HCT116 (cell line): ENCODE results near the gene SNX25. TPM values are rescaled to one million over a fixed set of nuclear protein-coding genes. Genes with fewer than 3 reads are reported as not detected.

ENCODE experiments used
- ATAC-seq: fragments of 200-7000 bp; cut with Tn5 transposase; 2 replicates; pipeline ENCODE4 v1.9.1; 2020; ENCODE audit warnings: mild to moderate bottlenecking, moderate library complexity
- BruUV-seq: library from RNA; stranded (reverse); fragments of 400-500 nt; replicated peaks from 2 replicates; lab custom pipeline; 2021; lab: Mats Ljungman, UMichigan
- CTCF ChIA-PET: fragments of 300-600 bp; sonication (Branson Sonifier 250); formaldehyde crosslinking; loops from one replicate; lab custom pipeline; 2021; ENCODE audit warnings: antibody characterized with exemption; lab: Charles Lee
- POLR2A ChIA-PET: fragments of 300-600, 350-600 bp; sonication (Branson Sonifier 250); formaldehyde crosslinking; loops from one replicate; lab custom pipeline; 2021; ENCODE audit warnings: antibody characterized with exemption; lab: Charles Lee
- RAD21 ChIA-PET, 2 experiments: fragments of 300-600 bp; sonication (Branson Sonifier 250); formaldehyde crosslinking; loops; one replicate each; lab custom pipeline; 2023; ENCODE audit warnings: low total read pairs in 2 of 2; ENCODE audit not compliant: uncharacterized antibody in 2 of 2, unreplicated experiment in 2 of 2, low non-redundant PET in 1 of 2; lab: Charles Lee
- DNase-seq: peaks from one replicate; pipeline ENCODE4 v3.0.0-alpha.2; 2010; ENCODE audit warnings: low read depth, low spot score
- H2AFZ ChIP-seq: fragments of 200-600 bp; shearing (Covaris generic), sonication (generic); 2 replicates; pipeline ENCODE4 v1.6.1; 2017; ENCODE audit warnings: low read depth, mixed run types, mixed read lengths, antibody characterized with exemption, low read length; ENCODE audit not compliant: poor library complexity, severe bottlenecking
- H3K27ac ChIP-seq: 2 replicates; pipeline ENCODE4 v1.5.1; 2012; ENCODE audit warnings: low read depth, low read length
- H3K27me3 ChIP-seq: fragments of 200-600 bp; sonication (generic); 2 replicates; pipeline ENCODE4 v1.6.1; 2016; ENCODE audit warnings: mixed run types, low read length, mixed read lengths; ENCODE audit not compliant: insufficient read depth
- H3K36me3 ChIP-seq, 2 experiments: fragments of 200-500 bp in 1 of 2; fragments of 200-600 bp in 1 of 2; sonication (Bioruptor generic) in 1 of 2; sonication (generic) in 1 of 2; 2 replicates each; pipeline versions ENCODE4 v1.5.1 to v1.6.1; 2014 to 2016; ENCODE audit warnings: low read length in 2 of 2, inconsistent platforms in 1 of 2, mixed read lengths in 1 of 2, mixed run types in 1 of 2; ENCODE audit not compliant: insufficient read depth in 2 of 2, control insufficient read depth in 1 of 2
- H3K4me1 ChIP-seq, 2 experiments: fragments of 200-600 bp in 1 of 2; sonication (generic) in 1 of 2; 2 replicates each; pipeline versions ENCODE4 v1.5.1 to v1.6.1; 2012 to 2017; ENCODE audit warnings: low read length in 2 of 2, inconsistent platforms in 1 of 2, mild to moderate bottlenecking in 1 of 2, mixed read lengths in 1 of 2, mixed run types in 1 of 2, moderate library complexity in 1 of 2; ENCODE audit not compliant: insufficient read depth in 2 of 2, control insufficient read depth in 1 of 2
- H3K4me2 ChIP-seq: fragments of 200-600 bp; sonication (generic); 2 replicates; pipeline ENCODE4 v1.6.1; 2017; ENCODE audit warnings: mixed run types, low read length, mixed read lengths
- H3K4me3 ChIP-seq, 2 experiments: fragments of 200-600 bp in 1 of 2; sonication (generic) in 1 of 2; replicated peaks in 1 of 2; 2 replicates each; pipeline ENCODE4 v1.5.1; 2011 to 2016; ENCODE audit warnings: low read length in 2 of 2, control low read depth in 1 of 2, low read depth in 1 of 2, mild to moderate bottlenecking in 1 of 2, mixed read lengths in 1 of 2, mixed run types in 1 of 2
- H3K79me2 ChIP-seq: fragments of 200-600 bp; sonication (generic); 2 replicates; pipeline ENCODE4 v1.6.1; 2017; ENCODE audit warnings: mild to moderate bottlenecking, mixed run types, low read length, moderate library complexity, mixed read lengths; ENCODE audit not compliant: insufficient read depth
- H3K9ac ChIP-seq: fragments of 200-600 bp; sonication (generic); 2 replicates; pipeline ENCODE4 v1.6.1; 2016; ENCODE audit warnings: low read length, mixed read lengths
- H3K9me2 ChIP-seq: fragments of 200-600 bp; sonication (generic), shearing (Covaris generic); 2 replicates; pipeline ENCODE4 v1.6.1; 2017; ENCODE audit warnings: mixed run types, mild to moderate bottlenecking, moderate library complexity; ENCODE audit not compliant: insufficient read depth
- H3K9me3 ChIP-seq, 2 experiments: fragments of 200-500 bp in 1 of 2; fragments of 200-600 bp in 1 of 2; sonication (Bioruptor generic) in 1 of 2; sonication (generic) in 1 of 2; 2 replicates each; pipeline ENCODE4 v1.6.1; 2014 to 2017; ENCODE audit warnings: low read length in 2 of 2, mixed read lengths in 2 of 2, inconsistent platforms in 1 of 2, low read depth in 1 of 2, mild to moderate bottlenecking in 1 of 2, mixed run types in 1 of 2, moderate library complexity in 1 of 2; ENCODE audit not compliant: control insufficient read depth in 1 of 2, insufficient read depth in 1 of 2
- H4K20me1 ChIP-seq: fragments of 200-600 bp; sonication (generic), shearing (Covaris generic); 2 replicates; pipeline ENCODE4 v1.6.1; 2017; ENCODE audit warnings: mixed run types, mild to moderate bottlenecking, moderate library complexity; ENCODE audit not compliant: insufficient read depth
- CBX3 ChIP-seq: IDR thresholded peaks from 2 replicates; pipeline ENCODE4 v1.6.1; 2012; ENCODE audit warnings: low read depth
- CEBPB ChIP-seq: IDR thresholded peaks from 2 replicates; pipeline ENCODE4 v1.6.1; 2012; ENCODE audit warnings: low read depth
- EGR1 ChIP-seq: IDR thresholded peaks from 2 replicates; pipeline ENCODE4 v1.6.1; 2012; ENCODE audit warnings: low read depth
- ELF1 ChIP-seq: IDR thresholded peaks from 2 replicates; pipeline ENCODE4 v1.6.1; 2012; ENCODE audit warnings: low read depth, borderline replicate concordance
- EZH2 ChIP-seq: fragments of 200-600 bp; sonication (generic); IDR thresholded peaks from 2 replicates; pipeline ENCODE4 v1.6.1; 2017; ENCODE audit warnings: antibody characterized with exemption, mixed run types
- EZH2phosphoT487 ChIP-seq: fragments of 200-600 bp; IDR thresholded peaks from 2 replicates; pipeline ENCODE4 v1.6.1; 2018; ENCODE audit warnings: antibody characterized with exemption, borderline replicate concordance
- FOSL1 ChIP-seq: IDR thresholded peaks from 2 replicates; pipeline ENCODE4 v1.6.1; 2012; ENCODE audit warnings: low read depth
- JUND ChIP-seq: IDR thresholded peaks from 2 replicates; pipeline ENCODE4 v1.6.1; 2012
- POLR2A ChIP-seq: IDR thresholded peaks from 2 replicates; pipeline ENCODE4 v1.7.0; 2011; ENCODE audit warnings: borderline replicate concordance; ENCODE audit not compliant: insufficient read depth, insufficient read length; ENCODE audit errors: extremely low read depth
- POLR2AphosphoS5 ChIP-seq: IDR thresholded peaks from 2 replicates; pipeline ENCODE4 v1.6.1; 2011; ENCODE audit warnings: mild to moderate bottlenecking, low read depth, low read length, moderate library complexity
- RAD21 ChIP-seq: IDR thresholded peaks from 2 replicates; pipeline ENCODE4 v1.6.1; 2012; ENCODE audit warnings: low read depth, mild to moderate bottlenecking
- SIN3A ChIP-seq: IDR thresholded peaks from 2 replicates; pipeline ENCODE4 v1.6.1; 2012; ENCODE audit warnings: low read depth
- SRF ChIP-seq: IDR thresholded peaks from 2 replicates; pipeline ENCODE4 v1.6.1; 2012; ENCODE audit warnings: low read depth
- TCF7L2 ChIP-seq: IDR thresholded peaks from 2 replicates; pipeline ENCODE4 v1.7.0; 2011; ENCODE audit warnings: borderline replicate concordance, inconsistent platforms; ENCODE audit not compliant: insufficient read depth, insufficient read length; ENCODE audit errors: extremely low read depth
- YY1 ChIP-seq: IDR thresholded peaks from 2 replicates; pipeline ENCODE4 v1.6.1; 2011; ENCODE audit warnings: low read length, low read depth, moderate library complexity, mild to moderate bottlenecking; ENCODE audit not compliant: insufficient replicate concordance; ENCODE audit errors: extremely low read depth
- ZFX ChIP-seq: fragments of 450-650 bp; IDR thresholded peaks from 2 replicates; pipeline ENCODE4 v1.6.1; 2017
- intact Hi-C: fragments of 100-400 bp; cut with micrococcal nuclease; formaldehyde crosslinking; loops from 2 replicates; pipeline ENCODE4 v1.10.0; 2022
- total RNA-seq: library from RNA; stranded (reverse); gene quantifications from one replicate; pipeline ENCODE4 v1.2.1, GENCODE V29; 2021; ENCODE audit not compliant: unreplicated experiment
- TF ChIP-seq, protein P1 (sequence below): IDR thresholded peaks from 2 replicates; pipeline ENCODE4 v1.6.1; 2012
- TF ChIP-seq, protein P2 (sequence below): IDR thresholded peaks from 2 replicates; pipeline ENCODE4 v1.6.1; 2012
- TF ChIP-seq, protein P3 (sequence below), 3 experiments: fragments of 200-600 bp in 1 of 3; sonication (generic) in 1 of 3; IDR thresholded peaks in 2 of 3; conservative IDR thresholded peaks in 1 of 3; 2 replicates each; pipeline ENCODE4 v1.5.1; 2012 to 2017; ENCODE audit warnings: low read depth in 2 of 3, low read length in 2 of 3, antibody characterized with exemption in 1 of 3, borderline replicate concordance in 1 of 3, control low read depth in 1 of 3, mild to moderate bottlenecking in 1 of 3, mixed read lengths in 1 of 3, mixed run types in 1 of 3, moderate library complexity in 1 of 3; ENCODE audit not compliant: insufficient read depth in 1 of 3
- TF ChIP-seq, protein P4 (sequence below): IDR thresholded peaks from 2 replicates; pipeline ENCODE4 v1.6.1; 2012; ENCODE audit warnings: low read depth

SNX25 gene
- total RNA-seq, 1 experiment from 2014 or later, result 20.9 TPM

DNA sequence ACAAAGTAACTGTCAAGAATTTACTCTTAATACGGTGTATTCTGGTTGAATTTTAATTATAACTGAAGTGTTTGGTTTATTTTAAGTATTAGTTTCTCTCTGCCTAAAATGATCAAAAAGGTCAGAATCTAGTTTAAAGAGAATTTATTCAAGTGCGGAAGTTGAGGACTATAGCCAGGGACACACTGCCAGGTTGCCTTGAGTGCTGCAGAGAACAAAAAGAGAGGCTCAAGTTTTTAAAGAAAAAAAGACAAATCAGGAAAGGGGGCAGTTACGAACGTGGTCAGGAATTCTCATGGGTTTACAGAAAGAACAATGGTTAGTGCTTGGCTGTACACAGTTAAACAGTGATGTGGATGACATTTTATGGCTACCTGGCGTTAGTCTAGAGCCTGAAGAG, 81.3 kb downstream of the SNX25 start:
- ChIA-PET CTCF (no interaction called here), RAD21 (no interaction called here)
- no peak for DNase-seq
- Histone ChIP-seq H3K79me2 (no peaks in the 10 kb centered on the region), H3K27me3 (no peaks in the 10 kb centered on the region)
- no TSS peak for BruUV-seq
- no peak for TF ChIP-seq EZH2phosphoT487
- TF ChIP-seq, protein P1, sequence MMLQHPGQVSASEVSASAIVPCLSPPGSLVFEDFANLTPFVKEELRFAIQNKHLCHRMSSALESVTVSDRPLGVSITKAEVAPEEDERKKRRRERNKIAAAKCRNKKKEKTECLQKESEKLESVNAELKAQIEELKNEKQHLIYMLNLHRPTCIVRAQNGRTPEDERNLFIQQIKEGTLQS, result no peak
- no peak for TF ChIP-seq ZFX
- TF ChIP-seq POLR2AphosphoS5, result no peak
- no peak for TF ChIP-seq ELF1
- TF ChIP-seq, protein P2, sequence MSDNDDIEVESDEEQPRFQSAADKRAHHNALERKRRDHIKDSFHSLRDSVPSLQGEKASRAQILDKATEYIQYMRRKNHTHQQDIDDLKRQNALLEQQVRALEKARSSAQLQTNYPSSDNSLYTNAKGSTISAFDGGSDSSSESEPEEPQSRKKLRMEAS, result no peak
- TF ChIP-seq TCF7L2, result no peak
- no peak for TF ChIP-seq JUND
- TF ChIP-seq EGR1, result no peak
- no peak for TF ChIP-seq EZH2
- TF ChIP-seq, protein P3, sequence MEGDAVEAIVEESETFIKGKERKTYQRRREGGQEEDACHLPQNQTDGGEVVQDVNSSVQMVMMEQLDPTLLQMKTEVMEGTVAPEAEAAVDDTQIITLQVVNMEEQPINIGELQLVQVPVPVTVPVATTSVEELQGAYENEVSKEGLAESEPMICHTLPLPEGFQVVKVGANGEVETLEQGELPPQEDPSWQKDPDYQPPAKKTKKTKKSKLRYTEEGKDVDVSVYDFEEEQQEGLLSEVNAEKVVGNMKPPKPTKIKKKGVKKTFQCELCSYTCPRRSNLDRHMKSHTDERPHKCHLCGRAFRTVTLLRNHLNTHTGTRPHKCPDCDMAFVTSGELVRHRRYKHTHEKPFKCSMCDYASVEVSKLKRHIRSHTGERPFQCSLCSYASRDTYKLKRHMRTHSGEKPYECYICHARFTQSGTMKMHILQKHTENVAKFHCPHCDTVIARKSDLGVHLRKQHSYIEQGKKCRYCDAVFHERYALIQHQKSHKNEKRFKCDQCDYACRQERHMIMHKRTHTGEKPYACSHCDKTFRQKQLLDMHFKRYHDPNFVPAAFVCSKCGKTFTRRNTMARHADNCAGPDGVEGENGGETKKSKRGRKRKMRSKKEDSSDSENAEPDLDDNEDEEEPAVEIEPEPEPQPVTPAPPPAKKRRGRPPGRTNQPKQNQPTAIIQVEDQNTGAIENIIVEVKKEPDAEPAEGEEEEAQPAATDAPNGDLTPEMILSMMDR (IDR thresholded peaks at IDR 0.05 in 2 of 3, conservative IDR thresholded peaks at IDR 0.05 in 1 of 3; ENCODE audit: borderline replicate concordance in 1 of 3, insufficient read depth in 1 of 3, low read depth in 2 of 3, low read length in 2 of 3), result no peak
- TF ChIP-seq POLR2A, result no peak
- no peak for TF ChIP-seq RAD21
- TF ChIP-seq, protein P4, sequence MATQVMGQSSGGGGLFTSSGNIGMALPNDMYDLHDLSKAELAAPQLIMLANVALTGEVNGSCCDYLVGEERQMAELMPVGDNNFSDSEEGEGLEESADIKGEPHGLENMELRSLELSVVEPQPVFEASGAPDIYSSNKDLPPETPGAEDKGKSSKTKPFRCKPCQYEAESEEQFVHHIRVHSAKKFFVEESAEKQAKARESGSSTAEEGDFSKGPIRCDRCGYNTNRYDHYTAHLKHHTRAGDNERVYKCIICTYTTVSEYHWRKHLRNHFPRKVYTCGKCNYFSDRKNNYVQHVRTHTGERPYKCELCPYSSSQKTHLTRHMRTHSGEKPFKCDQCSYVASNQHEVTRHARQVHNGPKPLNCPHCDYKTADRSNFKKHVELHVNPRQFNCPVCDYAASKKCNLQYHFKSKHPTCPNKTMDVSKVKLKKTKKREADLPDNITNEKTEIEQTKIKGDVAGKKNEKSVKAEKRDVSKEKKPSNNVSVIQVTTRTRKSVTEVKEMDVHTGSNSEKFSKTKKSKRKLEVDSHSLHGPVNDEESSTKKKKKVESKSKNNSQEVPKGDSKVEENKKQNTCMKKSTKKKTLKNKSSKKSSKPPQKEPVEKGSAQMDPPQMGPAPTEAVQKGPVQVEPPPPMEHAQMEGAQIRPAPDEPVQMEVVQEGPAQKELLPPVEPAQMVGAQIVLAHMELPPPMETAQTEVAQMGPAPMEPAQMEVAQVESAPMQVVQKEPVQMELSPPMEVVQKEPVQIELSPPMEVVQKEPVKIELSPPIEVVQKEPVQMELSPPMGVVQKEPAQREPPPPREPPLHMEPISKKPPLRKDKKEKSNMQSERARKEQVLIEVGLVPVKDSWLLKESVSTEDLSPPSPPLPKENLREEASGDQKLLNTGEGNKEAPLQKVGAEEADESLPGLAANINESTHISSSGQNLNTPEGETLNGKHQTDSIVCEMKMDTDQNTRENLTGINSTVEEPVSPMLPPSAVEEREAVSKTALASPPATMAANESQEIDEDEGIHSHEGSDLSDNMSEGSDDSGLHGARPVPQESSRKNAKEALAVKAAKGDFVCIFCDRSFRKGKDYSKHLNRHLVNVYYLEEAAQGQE, result no peak
- no peak for TF ChIP-seq SRF
- TF ChIP-seq FOSL1, result no peak
- no peak for TF ChIP-seq SIN3A
- no peak for TF ChIP-seq CBX3
- TF ChIP-seq CEBPB, result no peak
- no peak for TF ChIP-seq YY1
- TF ChIP-seq, all 23 proteins: peak for 0
- Histone ChIP-seq H2AFZ (no peak overlapping the region), H3K9ac (no peak overlapping the region), H3K4me2 (no peak overlapping the region), H3K9me3 (no peaks in the 10 kb centered on the region), H3K36me3 (peaks cover 0 to 6% of the 10 kb centered on the region in 2 experiments; a peak in 1 of 4 replicates), H3K4me3 (no peak overlapping the region), H3K27ac (no peak overlapping the region), H4K20me1 (no peaks in the 10 kb centered on the region), H3K4me1 (no peaks in the 10 kb centered on the region), H3K9me2 (no peaks in the 10 kb centered on the region)
- intact Hi-C loops, result no loop called here
- POLR2A ChIA-PET, result no interaction called here
- ATAC-seq, result no peak
